Measurements from ENCODE around the gene LASP1NB.

The LASP1NB gene

DNA sequence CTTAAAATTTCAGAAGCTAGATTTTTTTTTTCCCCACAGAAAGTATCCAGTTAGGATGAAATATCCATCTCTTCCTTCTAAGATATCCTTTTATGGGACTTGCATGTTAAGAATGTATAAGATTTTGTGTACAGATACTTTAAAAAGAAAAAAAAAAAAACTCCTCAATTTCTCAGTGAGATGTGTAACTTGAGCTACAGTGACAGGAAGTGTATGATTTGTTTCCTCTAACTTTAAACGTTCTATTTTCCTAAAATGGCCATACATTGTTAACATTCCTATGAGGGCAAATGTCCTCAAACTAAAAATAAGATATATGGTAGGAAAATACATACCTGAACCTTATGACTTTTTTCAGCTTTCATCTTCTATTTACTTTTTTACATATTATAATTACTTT lies 32.9 kb downstream of the LASP1NB start:
- Mint-ChIP-seq H3K4me3 (no peak overlapping the region), H3K9me3 (no peaks in the 10 kb centered on the region), H3K27me3 (no peaks in the 10 kb centered on the region), H3K36me3 (ENCODE audit: low read depth) (no peaks in the 10 kb centered on the region), H3K4me1 (ENCODE audit: low read depth) (peaks cover 20% of the 10 kb centered on the region), H3K27ac (no peak overlapping the region)
- ChIA-PET CTCF (interaction anchor here (1.2 to 1.6 kb wide), 2 partner anchors 9 to 25 kb away, joined by 3 to 6 read pairs; partner anchors contain the start of gene FBXO47), POLR2A (interaction anchor here (1.2 kb wide), 1 partner anchor 9 kb away, joined by 3 read pairs; the partner anchor contains the start of gene FBXO47)
- no peak for DNase-seq
- no peak for TF ChIP-seq CTCF (IDR thresholded peaks at IDR 0.05)
- intact Hi-C loops (cut with micrococcal nuclease) = no loop called here
- ATAC-seq = no peak

GRCh38 chr17:38958756-38959155 lies 33.3 kb downstream of the LASP1NB start:
- intact Hi-C loops (cut with micrococcal nuclease) = no loop called here

GRCh38 chr17:38959508-38959907 lies 34.1 kb downstream of the LASP1NB start:
- no peaks in the 10 kb centered on the region for H3K27me3 Mint-ChIP-seq
- no peaks in the 10 kb centered on the region for H3K9me3 Mint-ChIP-seq
- ATAC-seq = peak; percentile 53
- peak; percentile 44 for DNase-seq
- POLR2A ChIA-PET = no interaction called here
- H3K36me3 Mint-ChIP-seq (ENCODE audit: low read depth) = no peaks in the 10 kb centered on the region
- H3K27ac Mint-ChIP-seq = no peak overlapping the region
- no peak overlapping the region for H3K4me3 Mint-ChIP-seq
- CTCF ChIA-PET = no interaction called here
- H3K4me1 Mint-ChIP-seq (ENCODE audit: low read depth) = peaks cover 20% of the 10 kb centered on the region
- intact Hi-C loops (cut with micrococcal nuclease) = no loop called here
- TF ChIP-seq CTCF (IDR thresholded peaks at IDR 0.05) = no peak

More at GRCh38 chr17:38958756-38959155, 33.3 kb downstream of the LASP1NB start:
- CTCF ChIA-PET = interaction anchor here (1.2 to 1.6 kb wide), 2 partner anchors 8 to 24 kb away, joined by 3 to 6 read pairs; partner anchors contain the start of gene FBXO47
- peak overlapping the region; percentile 42 for H3K27ac Mint-ChIP-seq
- ATAC-seq (no peak), DNase-seq (no peak)
- H3K27me3 Mint-ChIP-seq = no peaks in the 10 kb centered on the region
- POLR2A ChIA-PET = interaction anchor here (1.2 kb wide), 1 partner anchor 9 kb away, joined by 3 read pairs; the partner anchor contains the start of gene FBXO47
- H3K4me1 Mint-ChIP-seq (ENCODE audit: low read depth) = peaks cover 20% of the 10 kb centered on the region
- H3K36me3 Mint-ChIP-seq (ENCODE audit: low read depth) = no peaks in the 10 kb centered on the region
- no peaks in the 10 kb centered on the region for H3K9me3 Mint-ChIP-seq
- TF ChIP-seq CTCF (IDR thresholded peaks at IDR 0.05) = no peak
- no peak overlapping the region for H3K4me3 Mint-ChIP-seq

GRCh38 chr17:38960402-38960801 lies 35.0 kb downstream of the LASP1NB start:
- Mint-ChIP-seq H3K36me3 (ENCODE audit: low read depth) (no peaks in the 10 kb centered on the region), H3K27ac (peak overlapping the region; percentile 68), H3K4me1 (ENCODE audit: low read depth) (peaks cover 20% of the 10 kb centered on the region), H3K27me3 (no peaks in the 10 kb centered on the region), H3K4me3 (no peak overlapping the region), H3K9me3 (no peaks in the 10 kb centered on the region)
- POLR2A ChIA-PET = no interaction called here
- ATAC-seq (peak; percentile 67), DNase-seq (peak; percentile 11)
- intact Hi-C loops (cut with micrococcal nuclease) = no loop called here
- no peak for TF ChIP-seq CTCF (IDR thresholded peaks at IDR 0.05)
- CTCF ChIA-PET = interaction anchor here (1.4 kb wide), 1 partner anchor 92 kb away, joined by 3 read pairs; no protein-coding TSS in a partner anchor

DNA sequence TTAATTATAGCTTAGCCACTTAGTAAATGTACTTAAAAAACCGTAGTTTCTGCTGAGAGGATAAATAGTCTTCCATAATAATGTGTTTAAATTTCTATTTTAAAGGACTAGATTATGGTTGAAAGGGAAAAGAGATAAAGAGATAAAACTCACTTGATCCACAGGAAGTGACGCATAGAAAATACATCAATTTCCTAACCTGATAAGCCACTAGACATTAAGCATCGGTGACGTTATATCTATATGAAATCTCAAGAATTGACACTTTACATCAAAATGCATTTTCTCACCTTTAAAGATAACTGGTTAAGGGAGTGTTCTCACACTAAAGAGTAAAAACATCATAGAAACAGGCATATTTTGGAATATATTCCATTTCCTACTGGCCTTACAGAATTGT lies 36.0 kb downstream of the LASP1NB start:
- H3K4me1 Mint-ChIP-seq (ENCODE audit: low read depth) = peaks cover 20% of the 10 kb centered on the region
- no peak overlapping the region for H3K27ac Mint-ChIP-seq
- TF ChIP-seq CTCF (IDR thresholded peaks at IDR 0.05) = no peak
- H3K27me3 Mint-ChIP-seq = no peaks in the 10 kb centered on the region
- H3K9me3 Mint-ChIP-seq = no peaks in the 10 kb centered on the region
- no peaks in the 10 kb centered on the region for H3K36me3 Mint-ChIP-seq (ENCODE audit: low read depth)
- DNase-seq (no peak), ATAC-seq (no peak)
- POLR2A ChIA-PET = no interaction called here
- CTCF ChIA-PET = interaction anchor here (0.7 to 1.4 kb wide), 2 partner anchors 93 to 203 kb away, joined by 3 read pairs; no protein-coding TSS in a partner anchor
- intact Hi-C loops (cut with micrococcal nuclease) = no loop called here
- H3K4me3 Mint-ChIP-seq = no peak overlapping the region
